ENCODE data around the gene SMARCC1. TPM values are rescaled to one million over a fixed set of nuclear protein-coding genes. Genes with fewer than 3 reads are reported as not detected.

SMARCC1 gene
- total RNA-seq, 1 experiment from 2014 or later = 84.2 TPM

- intact Hi-C loops (cut with micrococcal nuclease; ENCODE audit: unreplicated experiment) (no loop called here), in situ Hi-C loops (cut with HindIII; ENCODE audit: low pct_unique_long_range_greater_than_20kb, low sequenced_read_pairs) (no loop called here)
- ATAC-seq = 0 out of 2 replicates have a peak, but pooled peaks have one; percentile 51
- no peak for DNase-seq (ENCODE audit: low read depth, low spot score)
- TF ChIP-seq TCF7L2 (IDR thresholded peaks at IDR 0.05; ENCODE audit: low read depth, low read length) (no peak), POLR2AphosphoS5 (IDR thresholded peaks at IDR 0.05; ENCODE audit: low read depth, low read length) (no peak), SIN3A (IDR thresholded peaks at IDR 0.05; ENCODE audit: borderline replicate concordance, insufficient read depth, low read depth, low read length) (no peak), CTCF (IDR thresholded peaks at IDR 0.05) (no peak)
- TF ChIP-seq, protein P1, sequence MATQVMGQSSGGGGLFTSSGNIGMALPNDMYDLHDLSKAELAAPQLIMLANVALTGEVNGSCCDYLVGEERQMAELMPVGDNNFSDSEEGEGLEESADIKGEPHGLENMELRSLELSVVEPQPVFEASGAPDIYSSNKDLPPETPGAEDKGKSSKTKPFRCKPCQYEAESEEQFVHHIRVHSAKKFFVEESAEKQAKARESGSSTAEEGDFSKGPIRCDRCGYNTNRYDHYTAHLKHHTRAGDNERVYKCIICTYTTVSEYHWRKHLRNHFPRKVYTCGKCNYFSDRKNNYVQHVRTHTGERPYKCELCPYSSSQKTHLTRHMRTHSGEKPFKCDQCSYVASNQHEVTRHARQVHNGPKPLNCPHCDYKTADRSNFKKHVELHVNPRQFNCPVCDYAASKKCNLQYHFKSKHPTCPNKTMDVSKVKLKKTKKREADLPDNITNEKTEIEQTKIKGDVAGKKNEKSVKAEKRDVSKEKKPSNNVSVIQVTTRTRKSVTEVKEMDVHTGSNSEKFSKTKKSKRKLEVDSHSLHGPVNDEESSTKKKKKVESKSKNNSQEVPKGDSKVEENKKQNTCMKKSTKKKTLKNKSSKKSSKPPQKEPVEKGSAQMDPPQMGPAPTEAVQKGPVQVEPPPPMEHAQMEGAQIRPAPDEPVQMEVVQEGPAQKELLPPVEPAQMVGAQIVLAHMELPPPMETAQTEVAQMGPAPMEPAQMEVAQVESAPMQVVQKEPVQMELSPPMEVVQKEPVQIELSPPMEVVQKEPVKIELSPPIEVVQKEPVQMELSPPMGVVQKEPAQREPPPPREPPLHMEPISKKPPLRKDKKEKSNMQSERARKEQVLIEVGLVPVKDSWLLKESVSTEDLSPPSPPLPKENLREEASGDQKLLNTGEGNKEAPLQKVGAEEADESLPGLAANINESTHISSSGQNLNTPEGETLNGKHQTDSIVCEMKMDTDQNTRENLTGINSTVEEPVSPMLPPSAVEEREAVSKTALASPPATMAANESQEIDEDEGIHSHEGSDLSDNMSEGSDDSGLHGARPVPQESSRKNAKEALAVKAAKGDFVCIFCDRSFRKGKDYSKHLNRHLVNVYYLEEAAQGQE (IDR thresholded peaks at IDR 0.05; ENCODE audit: insufficient read depth in 1 of 2, low read depth in 2 of 2, low read length in 1 of 2) = no peak
- Histone ChIP-seq H3K4me1 (ENCODE audit: control insufficient read depth, insufficient read depth, low read length) (no peaks in the 10 kb centered on the region), H3K27ac (ENCODE audit: low read length) (no peak overlapping the region), H3K27me3 (ENCODE audit: control insufficient read depth, insufficient read depth, low read length) (no peaks in the 10 kb centered on the region), H3K9me3 (ENCODE audit: control insufficient read depth, insufficient read depth, low read depth, low read length) (no peaks in the 10 kb centered on the region), H3K36me3 (ENCODE audit: control insufficient read depth, insufficient read depth, low read length) (peaks cover 16% of the 10 kb centered on the region), H3K4me3 (ENCODE audit: low read depth in 2 of 2, low read length in 2 of 2) (no peak overlapping the region)
- BruUV-seq (replicated peaks) = no TSS peak
- POLR2A ChIA-PET = no interaction called here
- CTCF ChIA-PET = no interaction called here
Measured at GRCh38 chr3:47664519-47664918, 117.2 kb downstream of the SMARCC1 start.

DNA sequence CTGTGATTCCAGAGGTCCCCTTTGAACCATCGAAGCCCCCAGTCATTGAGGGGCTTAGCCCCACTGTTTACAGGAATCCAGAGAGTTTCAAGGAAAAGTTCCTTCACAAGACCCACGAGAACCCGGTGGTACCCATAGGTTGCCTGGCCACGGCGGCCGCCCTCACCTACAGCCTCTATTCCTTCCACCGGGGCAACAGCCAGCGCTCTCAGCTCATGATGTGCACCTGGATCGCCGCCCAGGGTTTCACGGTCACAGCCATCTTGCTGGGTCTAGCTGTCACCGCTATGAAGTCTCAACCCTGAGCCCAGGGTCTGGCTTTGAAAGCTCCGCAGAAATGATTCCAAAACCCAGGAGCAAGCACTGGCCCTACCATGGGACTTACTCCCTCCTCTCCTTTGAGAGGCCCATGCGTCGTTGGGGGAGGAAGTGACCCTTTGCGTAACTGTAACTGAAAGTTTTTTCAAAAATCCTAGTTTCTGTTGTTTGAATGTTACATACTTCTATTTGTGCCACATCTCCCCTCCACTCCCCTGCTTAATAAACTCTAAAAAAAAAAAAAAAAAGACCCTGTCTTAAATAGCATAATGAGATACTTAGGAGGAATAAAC lies 118.0 kb downstream of the SMARCC1 start:
- Histone ChIP-seq H3K4me3 (ENCODE audit: low read depth in 2 of 2, low read length in 2 of 2) (no peak overlapping the region), H3K36me3 (ENCODE audit: control insufficient read depth, insufficient read depth, low read length) (peaks cover 10% of the 10 kb centered on the region), H3K4me1 (ENCODE audit: control insufficient read depth, insufficient read depth, low read length) (no peaks in the 10 kb centered on the region), H3K27ac (ENCODE audit: low read length) (no peak overlapping the region), H3K27me3 (ENCODE audit: control insufficient read depth, insufficient read depth, low read length) (no peaks in the 10 kb centered on the region), H3K9me3 (ENCODE audit: control insufficient read depth, insufficient read depth, low read depth, low read length) (no peaks in the 10 kb centered on the region)
- ATAC-seq (no peak), DNase-seq (ENCODE audit: low read depth, low spot score) (no peak)
- no TSS peak for BruUV-seq (replicated peaks)
- in situ Hi-C loops (cut with HindIII; ENCODE audit: low pct_unique_long_range_greater_than_20kb, low sequenced_read_pairs) (no loop called here), intact Hi-C loops (cut with micrococcal nuclease; ENCODE audit: unreplicated experiment) (no loop called here)
- CTCF ChIA-PET = no interaction called here
- TF ChIP-seq TCF7L2 (IDR thresholded peaks at IDR 0.05; ENCODE audit: low read depth, low read length) (no peak), SIN3A (IDR thresholded peaks at IDR 0.05; ENCODE audit: borderline replicate concordance, insufficient read depth, low read depth, low read length) (no peak), CTCF (IDR thresholded peaks at IDR 0.05) (no peak), POLR2AphosphoS5 (IDR thresholded peaks at IDR 0.05; ENCODE audit: low read depth, low read length) (no peak)
- TF ChIP-seq, protein P1 (IDR thresholded peaks at IDR 0.05; ENCODE audit: insufficient read depth in 1 of 2, low read depth in 2 of 2, low read length in 1 of 2) = no peak
- POLR2A ChIA-PET = no interaction called here

All from Panc1 (cell line).